ENCODE measurements around the gene GHRH.

The GHRH gene

GRCh38 chr20:37204056-37204455 is 57.6 kb downstream of the GHRH start:
- no peak for DNase-seq (ENCODE audit: low spot score)

- DNase-seq (ENCODE audit: low spot score) = peak; percentile 43
These were observed 59.2 kb downstream of the GHRH start for GRCh38 chr20:37202267-37202943.

- DNase-seq (ENCODE audit: low spot score) = no peak
These were observed 59.8 kb downstream of the GHRH start for GRCh38 chr20:37201827-37202162.

All from HuH-7 (cell line).